Endothelial cell of umbilical vein (primary cell): Measurements from ENCODE around the gene ATP2B2.

Source experiments
- CTCF ChIP-seq, 2 donors: IDR thresholded peaks; 1 replicate in 1 of 2; 2 replicates in 1 of 2; pipeline ENCODE4 v1.5.1; 2011; ENCODE audit warnings: low read length in 2 of 2, mild to moderate bottlenecking in 2 of 2, moderate library complexity in 2 of 2, control low read depth in 1 of 2, inconsistent platforms in 1 of 2, low read depth in 1 of 2; ENCODE audit not compliant: insufficient read depth in 1 of 2; ENCODE audit errors: extremely low read depth in 1 of 2
- EZH2 ChIP-seq: IDR thresholded peaks from 2 replicates; pipeline ENCODE4 v1.6.1; 2012; ENCODE audit warnings: borderline replicate concordance, low read depth, mild to moderate bottlenecking, moderate library complexity, low read length, inconsistent platforms; ENCODE audit not compliant: severe bottlenecking
- FOS ChIP-seq: IDR thresholded peaks from 2 replicates; pipeline ENCODE4 v1.6.1; 2011; ENCODE audit warnings: mild to moderate bottlenecking, low read length, moderate library complexity, borderline replicate concordance; ENCODE audit not compliant: insufficient read depth
- GATA2 ChIP-seq: IDR thresholded peaks from 2 replicates; pipeline ENCODE4 v1.7.0; 2011; ENCODE audit warnings: low read depth, mild to moderate bottlenecking, moderate library complexity, mixed read lengths, low read length; ENCODE audit not compliant: insufficient read length, insufficient read depth
- MAX ChIP-seq: IDR thresholded peaks from 2 replicates; pipeline ENCODE4 v1.6.1; 2011; ENCODE audit not compliant: insufficient read depth, insufficient read length
- POLR2A ChIP-seq: IDR thresholded peaks from 2 replicates; pipeline ENCODE4 v1.6.1; 2012; ENCODE audit warnings: low read depth, mild to moderate bottlenecking, control low read depth, low read length

GRCh38 chr3:10397879-10398278 is 107.5 kb downstream of the ATP2B2 start:
- TF ChIP-seq GATA2 (no peak), POLR2A (no peak), MAX (no peak), CTCF (IDR thresholded peaks at IDR 0.05; ENCODE audit: extremely low read depth in 1 of 2, insufficient read depth in 1 of 2, low read depth in 1 of 2, low read length in 2 of 2) (no peak), EZH2 (no peak), FOS (no peak)
